Ammon's horn (tissue), 1 donor: ENCODE measurements around the gene CTDP1.
"Not testable (repeated sequence)": the region's sequence is repeated elsewhere in the genome, so short reads cannot be mapped to it uniquely, and the experiment has no call there.

ENCODE experiments used
- DNase-seq: peaks from one replicate; pipeline ENCODE4 v3.0.0-alpha.2; 2016; ENCODE audit warnings: low spot score

The CTDP1 gene

GRCh38 chr18:79681484-79682387 lies 2.1 kb downstream of the CTDP1 start:
- DNase-seq, result no peak

GRCh38 chr18:79682481-79682880 lies 2.9 kb downstream of the CTDP1 start:
- no peak for DNase-seq

GRCh38 chr18:79682894-79683625 lies 3.5 kb downstream of the CTDP1 start:
- DNase-seq, result no peak

- DNase-seq, result no peak
Measured at GRCh38 chr18:79683626-79684282, 4.2 kb downstream of the CTDP1 start.

- no peak for DNase-seq
Measured at GRCh38 chr18:79684283-79684631, 4.7 kb downstream of the CTDP1 start.

GRCh38 chr18:79684787-79685186 lies 5.2 kb downstream of the CTDP1 start:
- no peak for DNase-seq

GRCh38 chr18:79685281-79685680 lies 5.7 kb downstream of the CTDP1 start:
- no peak for DNase-seq

GRCh38 chr18:79685971-79686370 lies 6.4 kb downstream of the CTDP1 start:
- DNase-seq, result no peak

GRCh38 chr18:79687806-79688205 lies 8.2 kb downstream of the CTDP1 start:
- no peak for DNase-seq

GRCh38 chr18:79690071-79690470 lies 10.5 kb downstream of the CTDP1 start:
- DNase-seq, result no peak

GRCh38 chr18:79690586-79691482 lies 11.2 kb downstream of the CTDP1 start:
- no peak for DNase-seq

- no peak for DNase-seq
Measured at GRCh38 chr18:79692056-79692455, 12.5 kb downstream of the CTDP1 start.

- DNase-seq, result no peak
Measured at GRCh38 chr18:79692886-79693285, 13.3 kb downstream of the CTDP1 start.

GRCh38 chr18:79693561-79694205 lies 14.1 kb downstream of the CTDP1 start:
- DNase-seq, result no peak

- not testable (repeated sequence) for DNase-seq
Measured at GRCh38 chr18:79694206-79694894, 14.7 kb downstream of the CTDP1 start.

GRCh38 chr18:79694895-79695213 lies 15.3 kb downstream of the CTDP1 start:
- DNase-seq, result no peak

GRCh38 chr18:79695269-79695668 lies 15.7 kb downstream of the CTDP1 start:
- DNase-seq, result no peak

GRCh38 chr18:79695856-79696850 lies 16.6 kb downstream of the CTDP1 start:
- no peak for DNase-seq

GRCh38 chr18:79697178-79697577 lies 17.6 kb downstream of the CTDP1 start:
- DNase-seq, result no peak

GRCh38 chr18:79697976-79698375 lies 18.4 kb downstream of the CTDP1 start:
- peak; percentile 40 for DNase-seq
